ENCODE data around the gene ICAM5. TPM values are rescaled to one million over a fixed set of nuclear protein-coding genes. Genes with fewer than 3 reads are reported as not detected.

Gene ICAM5
- total and polyA plus RNA-seq, 9 of the 15 experiments (the other 6 are each of a cell fraction or from before 2014, with no cell fraction given), result 0.10 to 114 (median 13.7) TPM

- TF ChIP-seq CHD7 (IDR thresholded peaks at IDR 0.05; ENCODE audit: low read depth, low read length) (no peak), TARDBP (IDR thresholded peaks at IDR 0.05) (0 out of 2 replicates have a peak, but pooled peaks have one; percentile 41), TEAD4 (IDR thresholded peaks at IDR 0.05; ENCODE audit: low read length) (peak; percentile 22; the same call in 1 of the 2 replicates), TEAD4 (CRISPR knock-in tag; IDR thresholded peaks at IDR 0.05; ENCODE audit: borderline replicate concordance) (no peak), HDAC6 (IDR thresholded peaks at IDR 0.05; ENCODE audit: low read depth, low read length) (0 out of 2 replicates have a peak, but pooled peaks have one; percentile 67), GATAD2A (IDR thresholded peaks at IDR 0.05) (0 out of 2 replicates have a peak, but pooled peaks have one; percentile 7), ZNF740 (CRISPR knock-in tag; IDR thresholded peaks at IDR 0.05) (peak; percentile 69; the same call in 1 of the 2 replicates), ZNF740 (tag; IDR thresholded peaks at IDR 0.05) (no peak), ARNT (IDR thresholded peaks at IDR 0.05) (peak; percentile 14 to 20; a peak in 1 of 4 replicates), HNRNPH1 (optimal IDR thresholded peaks at IDR 0.05; ENCODE audit: low read depth, low read length) (no peak), ZKSCAN8 (CRISPR knock-in tag; IDR thresholded peaks at IDR 0.05) (no peak), KDM5B (IDR thresholded peaks at IDR 0.05; ENCODE audit: insufficient replicate concordance, low read depth, low read length) (peak; percentile 47), SAFB (IDR thresholded peaks at IDR 0.05; ENCODE audit: borderline replicate concordance, low read depth, low read length) (peak; percentile 70; the same call in 1 of the 2 replicates)
- TF ChIP-seq, protein P1, sequence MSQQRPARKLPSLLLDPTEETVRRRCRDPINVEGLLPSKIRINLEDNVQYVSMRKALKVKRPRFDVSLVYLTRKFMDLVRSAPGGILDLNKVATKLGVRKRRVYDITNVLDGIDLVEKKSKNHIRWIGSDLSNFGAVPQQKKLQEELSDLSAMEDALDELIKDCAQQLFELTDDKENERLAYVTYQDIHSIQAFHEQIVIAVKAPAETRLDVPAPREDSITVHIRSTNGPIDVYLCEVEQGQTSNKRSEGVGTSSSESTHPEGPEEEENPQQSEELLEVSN (IDR thresholded peaks at IDR 0.05; ENCODE audit: borderline replicate concordance in 1 of 2, extremely low read depth in 1 of 2, insufficient read depth in 1 of 2, insufficient read length in 1 of 2, low read depth in 1 of 2, low read length in 1 of 2, poor library complexity in 1 of 2, severe bottlenecking in 1 of 2), result peak; percentile 38 to 78
Observed at GRCh38 chr19:10289836-10290356, at the start of gene ICAM5 (continued).

Data from K562 (cell line).